Common myeloid progenitor, CD34-positive (primary cell): ENCODE data around the gene RNF31.

ENCODE experiments used
- CTCF ChIA-PET: fragments of 350-600 bp; sonication (Branson Sonifier 250); formaldehyde crosslinking; loops from one replicate; lab custom pipeline; 2021; ENCODE audit warnings: antibody characterized with exemption; lab: Charles Lee
- POLR2A ChIA-PET: fragments of 350-600 bp; sonication (Branson Sonifier 250); formaldehyde crosslinking; loops from one replicate; lab custom pipeline; 2021; ENCODE audit warnings: antibody characterized with exemption; lab: Charles Lee
- DNase-seq, 3 donors: peaks; one replicate each; pipeline versions ENCODE4 v3.0.0 to v3.0.0-alpha.2; 2013
- H3K27ac ChIP-seq, 2 experiments: 1 replicate in 1 of 2; 2 replicates in 1 of 2; pipeline ENCODE4 v1.7.0; 2013; ENCODE audit warnings: inconsistent platforms in 2 of 2, low read length in 2 of 2, mild to moderate bottlenecking in 2 of 2, low read depth in 1 of 2, moderate library complexity in 1 of 2; ENCODE audit not compliant: severe bottlenecking in 2 of 2, insufficient read depth in 1 of 2, poor library complexity in 1 of 2
- H3K27me3 ChIP-seq, 5 experiments: replicated peaks in 2 of 5; 1 replicate in 3 of 5; 2 replicates in 2 of 5; pipeline versions ENCODE4 v1.6.1 to v1.7.0; 2013; ENCODE audit warnings: low read length in 4 of 5, mild to moderate bottlenecking in 2 of 5, moderate library complexity in 2 of 5, inconsistent platforms in 1 of 5; ENCODE audit not compliant: insufficient read depth in 5 of 5, control insufficient read depth in 4 of 5
- H3K36me3 ChIP-seq, 4 experiments: 1 replicate in 2 of 4; 2 replicates in 2 of 4; pipeline versions ENCODE4 v1.6.1 to v1.7.0; 2013; ENCODE audit warnings: low read length in 3 of 4, control low read depth in 1 of 4, mild to moderate bottlenecking in 1 of 4; ENCODE audit not compliant: control insufficient read depth in 4 of 4, insufficient read depth in 4 of 4
- H3K4me1 ChIP-seq, 4 experiments: 1 replicate in 3 of 4; 2 replicates in 1 of 4; pipeline versions ENCODE4 v1.6.1 to v1.7.1; 2013; ENCODE audit warnings: low read length in 3 of 4, mild to moderate bottlenecking in 3 of 4, control low read depth in 1 of 4, inconsistent platforms in 1 of 4, moderate library complexity in 1 of 4; ENCODE audit not compliant: control insufficient read depth in 4 of 4, insufficient read depth in 4 of 4; ENCODE audit errors: control extremely low read depth in 1 of 4
- H3K4me3 ChIP-seq, 7 experiments: 1 replicate in 4 of 7; 2 replicates in 3 of 7; pipeline versions ENCODE4 v1.5.1 to v1.7.0; 2013; ENCODE audit warnings: mild to moderate bottlenecking in 7 of 7, low read length in 6 of 7, moderate library complexity in 6 of 7, inconsistent platforms in 2 of 7, low read depth in 2 of 7, control low read depth in 1 of 7; ENCODE audit not compliant: insufficient read depth in 4 of 7, control insufficient read depth in 1 of 7; ENCODE audit errors: extremely low read depth in 1 of 7
- H3K9me3 ChIP-seq, 5 experiments: 1 replicate in 4 of 5; 2 replicates in 1 of 5; pipeline versions ENCODE4 v1.6.1 to v1.7.1; 2013; ENCODE audit warnings: low read length in 4 of 5, mild to moderate bottlenecking in 2 of 5, inconsistent platforms in 1 of 5, low read depth in 1 of 5, moderate library complexity in 1 of 5; ENCODE audit not compliant: control insufficient read depth in 4 of 5, insufficient read depth in 2 of 5; ENCODE audit errors: control extremely low read depth in 1 of 5
- WGBS: methylation state at CpG from one replicate; pipeline ENCODE4 v1.1.5; 2013; ENCODE audit not compliant: insufficient coverage; 5-methylcytosine and 5-hydroxymethylcytosine counted together

RNF31 gene

DNA sequence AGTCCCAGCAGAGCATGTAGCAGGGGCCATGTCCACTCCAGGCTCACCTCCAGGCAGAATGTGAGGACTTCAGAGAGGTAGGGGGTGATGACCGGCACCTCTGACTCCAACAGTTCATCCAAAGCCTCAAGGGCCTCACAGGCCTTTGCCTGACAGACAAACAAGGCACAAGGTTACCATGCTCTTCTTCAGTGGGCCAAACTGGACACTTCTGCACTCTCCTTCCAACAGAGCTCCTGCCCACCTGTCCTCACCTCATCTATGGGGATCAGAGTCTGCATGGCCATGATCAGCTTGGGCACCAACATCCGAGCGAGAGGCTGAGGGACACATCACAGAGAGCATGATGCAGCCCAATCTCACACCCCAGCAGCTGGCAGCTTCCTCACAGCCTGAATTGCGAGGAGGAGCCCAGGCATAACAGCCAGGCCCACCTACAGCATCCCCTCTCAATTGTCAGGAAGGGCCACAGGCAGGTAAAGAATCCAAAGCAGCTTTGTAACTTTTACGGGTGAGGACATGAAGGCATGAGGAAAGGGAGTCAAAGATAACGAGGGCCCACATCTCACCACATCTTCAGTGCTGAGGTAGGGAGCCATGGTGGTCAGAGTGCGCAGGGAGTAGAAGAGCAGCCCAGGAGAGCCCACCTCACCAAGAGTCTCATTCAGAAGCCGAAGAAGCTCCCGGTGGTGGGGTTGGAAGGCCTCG is 39.7 kb downstream of the RNF31 start:
- ChIA-PET CTCF (interaction anchor here (0.9 to 4.4 kb wide), 6 partner anchors 13 to 55 kb away, joined by 4 to 19 read pairs (median 5); partner anchors contain the start of genes CHMP4A, IRF9, REC8 and TINF2), POLR2A (no interaction called here)
- no peak overlapping the region for H3K27ac ChIP-seq
- H3K27me3 ChIP-seq: no peaks in the 10 kb centered on the region
- whole genome bisulfite sequencing: 98% methylated on average over 9 of the region's 10 CpGs
- no peak for DNase-seq
- H3K4me3 ChIP-seq: peak overlapping the region in 3 of 7 experiments; percentile 79 to 90 (median 81)
- peaks cover 0 to 25% (median 20%) of the 10 kb centered on the region in 4 experiments for H3K4me1 ChIP-seq
- H3K36me3 ChIP-seq: peaks cover 13 to 72% (median 42%) of the 10 kb centered on the region in 4 experiments
- no peaks in the 10 kb centered on the region for H3K9me3 ChIP-seq

DNA sequence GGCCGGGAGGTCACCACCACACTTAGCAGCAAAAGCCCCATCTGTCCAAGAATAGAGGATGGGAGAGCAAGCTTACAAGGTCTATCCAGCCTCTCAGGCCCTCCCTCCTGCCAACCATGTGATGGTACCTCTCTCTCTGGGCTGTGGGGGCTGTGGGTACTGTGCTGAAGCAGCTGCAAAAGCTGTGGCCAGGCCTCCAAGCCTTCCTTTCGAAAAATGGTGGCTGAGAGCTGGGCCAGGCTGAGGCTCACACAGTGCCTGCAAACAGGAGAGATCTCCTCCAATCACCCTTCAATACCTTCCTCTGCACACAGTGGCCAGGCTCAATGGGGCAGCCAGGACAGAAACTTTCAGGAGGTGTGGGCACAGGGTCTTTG is 40.2 kb downstream of the RNF31 start:
- Histone ChIP-seq H3K27ac (peak overlapping the region in 1 of 2 experiments; percentile 77), H3K4me3 (peak overlapping the region in 5 of 7 experiments; percentile 68 to 90 (median 81)), H3K9me3 (no peaks in the 10 kb centered on the region), H3K4me1 (peaks cover 0 to 25% (median 20%) of the 10 kb centered on the region in 4 experiments), H3K36me3 (peaks cover 13 to 72% (median 40%) of the 10 kb centered on the region in 4 experiments), H3K27me3 (no peaks in the 10 kb centered on the region)
- 100% methylated on average over 1 of the region's 2 CpGs for WGBS
- ChIA-PET POLR2A (no interaction called here), CTCF (interaction anchor here (0.9 to 4.4 kb wide), 5 partner anchors 14 to 55 kb away, joined by 4 to 19 read pairs (median 6); partner anchors contain the start of genes CHMP4A, IRF9, REC8 and TINF2)
- DNase-seq: no peak

DNA sequence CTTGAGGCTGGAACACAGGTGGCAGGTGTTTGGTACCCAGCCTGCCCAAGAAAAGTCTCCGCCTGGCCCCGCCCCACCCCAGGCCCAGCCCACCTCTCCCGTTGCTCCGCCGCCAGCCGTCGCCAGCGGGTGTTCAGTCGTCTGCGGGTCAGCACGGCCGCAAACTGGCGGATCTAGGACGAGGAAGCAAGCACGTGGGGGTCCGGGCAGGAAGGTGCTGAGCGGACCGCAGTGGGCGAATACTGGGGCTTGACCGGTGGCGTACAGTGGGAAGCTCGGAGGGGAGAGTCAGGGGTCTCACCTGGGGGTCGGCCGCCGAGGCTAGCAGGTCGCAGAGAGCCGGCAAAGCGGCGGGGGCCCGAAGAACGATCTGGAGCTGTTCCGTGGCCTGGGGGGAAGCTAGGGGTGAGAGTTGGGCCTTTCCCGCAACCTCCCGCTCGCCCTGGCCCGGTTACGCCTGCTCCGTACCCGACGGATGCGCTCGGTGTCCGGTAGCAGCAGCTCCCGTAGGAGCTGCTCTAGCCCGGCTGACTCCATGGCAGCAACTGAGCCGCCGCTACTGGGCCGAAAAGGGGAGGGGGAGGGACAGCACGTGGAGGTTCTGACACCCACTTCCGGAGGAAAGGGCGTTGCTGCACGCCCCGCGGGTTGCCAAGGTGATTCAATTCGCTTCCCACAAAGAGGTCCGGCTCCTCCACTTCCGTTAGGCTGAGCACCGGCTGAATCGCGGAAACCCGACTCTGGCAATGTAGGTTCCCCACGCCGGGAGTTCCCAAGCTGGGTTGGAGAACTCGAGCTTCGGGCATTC is 41.2 kb downstream of the RNF31 start, which contains the start of gene IPO4:
Gene IPO4 (minus strand): TSS at position 566 of the 808 bp plus-strand sequence. CDS start 29 bp downstream, at position 537.
- POLR2A ChIA-PET: interaction anchor here (0.6 to 1.0 kb wide), 4 partner anchors 26 to 248 kb away, joined by 3 to 4 read pairs (median 3); partner anchors contain the start of genes DCAF11, NRL and PSME2
- no peaks in the 10 kb centered on the region for H3K9me3 ChIP-seq
- CTCF ChIA-PET: interaction anchor here (0.8 to 4.4 kb wide), 12 partner anchors 9 to 248 kb away, joined by 3 to 19 read pairs (median 4); partner anchors contain the start of genes CHMP4A, CIDEB, EMC9 and IRF9
- peak within 1 kb of the TSS; percentile 65 to 90 (median 79) for H3K4me3 ChIP-seq
- peak; percentile 98 for DNase-seq
- no peaks in the 10 kb centered on the region for H3K27me3 ChIP-seq
- WGBS: under 1% methylated on average over 57 of the region's 65 CpGs
- peak within 1 kb of the TSS; percentile 46 to 77 for H3K27ac ChIP-seq
- peaks cover 13 to 70% (median 38%) of the 10 kb centered on the region in 4 experiments for H3K36me3 ChIP-seq
- H3K4me1 ChIP-seq: peaks cover 0 to 25% (median 20%) of the 10 kb centered on the region in 4 experiments

DNA sequence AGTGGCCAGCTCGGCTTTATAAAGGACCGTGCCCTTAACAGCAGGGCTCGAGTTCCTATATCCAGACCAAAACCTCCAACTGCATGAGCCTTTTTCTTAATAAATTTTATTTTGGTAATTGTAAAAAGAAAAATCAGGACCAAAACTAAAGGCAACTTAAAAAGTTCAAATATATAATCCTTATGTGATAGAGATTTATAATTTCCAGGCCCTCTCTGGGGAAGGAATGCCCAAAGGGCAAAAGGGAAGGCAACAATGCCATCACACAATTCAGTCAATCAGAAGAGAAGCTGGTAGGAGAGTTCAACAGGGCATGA is 41.7 kb downstream of the RNF31 start:
- CTCF ChIA-PET: interaction anchor here (0.8 to 4.4 kb wide), 11 partner anchors 10 to 247 kb away, joined by 3 to 19 read pairs (median 5); partner anchors contain the start of genes CHMP4A, CIDEB, IRF9 and REC8
- Histone ChIP-seq H3K27ac (peak overlapping the region; percentile 46 to 77), H3K36me3 (peaks cover 12 to 64% (median 33%) of the 10 kb centered on the region in 4 experiments), H3K9me3 (no peaks in the 10 kb centered on the region), H3K27me3 (no peaks in the 10 kb centered on the region), H3K4me3 (peak overlapping the region; percentile 65 to 90 (median 79)), H3K4me1 (peaks cover 0 to 27% (median 20%) of the 10 kb centered on the region in 4 experiments)
- no CpG with 5 or more reads among the region's 3 CpGs for WGBS
- POLR2A ChIA-PET: interaction anchor here (0.6 to 1.0 kb wide), 3 partner anchors 26 to 75 kb away, joined by 3 to 4 read pairs (median 3); partner anchors contain the start of genes DCAF11, NRL and PSME2
- no peak for DNase-seq

DNA sequence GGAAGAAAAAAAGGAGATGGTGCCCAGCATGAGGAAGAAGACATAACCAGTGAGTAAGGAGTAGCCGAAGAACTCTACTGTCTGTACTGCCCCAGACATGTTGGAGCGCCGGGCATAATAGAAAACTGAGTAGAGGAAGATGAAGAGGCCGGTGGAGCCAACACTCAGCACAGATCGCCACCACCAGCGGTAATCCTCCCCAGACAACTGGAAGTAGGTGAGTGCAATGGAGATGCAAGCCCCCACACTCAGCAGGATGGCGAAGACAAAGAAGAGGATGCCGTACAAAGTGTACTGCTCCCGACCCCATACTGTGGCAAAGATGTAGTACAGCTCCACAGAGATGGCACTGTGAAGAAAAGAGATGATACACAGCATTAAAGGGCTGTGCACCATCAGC is 42.2 kb downstream of the RNF31 start:
- peaks cover 0 to 31% (median 23%) of the 10 kb centered on the region in 4 experiments for H3K4me1 ChIP-seq
- no peaks in the 10 kb centered on the region for H3K9me3 ChIP-seq
- no peak overlapping the region for H3K4me3 ChIP-seq
- 98% methylated on average over 8 of the region's 9 CpGs for WGBS
- ChIA-PET CTCF (interaction anchor here (0.9 to 4.4 kb wide), 8 partner anchors 15 to 119 kb away, joined by 3 to 19 read pairs (median 6); partner anchors contain the start of genes CHMP4A, CIDEB, IRF9 and REC8), POLR2A (interaction anchor here (0.6 to 1.0 kb wide), 3 partner anchors 25 to 75 kb away, joined by 3 to 4 read pairs (median 3); partner anchors contain the start of genes DCAF11, NRL and PSME2)
- no peaks in the 10 kb centered on the region for H3K27me3 ChIP-seq
- peaks cover 12 to 60% (median 32%) of the 10 kb centered on the region in 4 experiments for H3K36me3 ChIP-seq
- DNase-seq: no peak
- H3K27ac ChIP-seq: no peak overlapping the region

DNA sequence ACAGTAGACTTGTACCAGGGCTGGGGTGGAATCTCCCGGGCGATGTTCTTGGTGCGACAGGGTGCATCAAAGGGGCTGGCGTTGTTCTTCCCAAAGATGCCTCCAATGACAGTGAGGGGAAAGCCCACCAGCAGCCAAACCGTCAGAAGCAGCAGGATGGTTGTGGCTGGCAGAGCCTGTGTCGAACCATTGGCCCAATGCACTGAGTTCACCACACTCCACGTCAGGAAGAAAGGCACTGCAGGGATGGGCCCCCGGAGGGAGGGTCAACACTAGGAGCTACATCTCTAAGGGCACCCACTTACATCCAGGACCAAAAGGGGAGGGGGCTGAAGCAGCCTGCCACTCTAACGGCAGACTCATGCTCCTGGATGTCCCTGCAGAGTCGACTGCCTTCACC is 43.1 kb downstream of the RNF31 start:
- DNase-seq: no peak
- Histone ChIP-seq H3K4me3 (no peak overlapping the region), H3K27ac (no peak overlapping the region), H3K9me3 (no peaks in the 10 kb centered on the region), H3K36me3 (peaks cover 12 to 50% (median 27%) of the 10 kb centered on the region in 4 experiments), H3K4me1 (peaks cover 0 to 39% (median 31%) of the 10 kb centered on the region in 4 experiments), H3K27me3 (no peaks in the 10 kb centered on the region)
- ChIA-PET CTCF (interaction anchor here (0.9 to 2.8 kb wide), 2 partner anchors 16 to 118 kb away, joined by 3 to 10 read pairs; partner anchors contain the start of genes CIDEB and TSSK4), POLR2A (no interaction called here)
- WGBS: 94% methylated on average over 8 of the region's 10 CpGs
